ENCODE measurements around the gene PTPN1. TPM values are rescaled to one million over a fixed set of nuclear protein-coding genes. Genes with fewer than 3 reads are reported as not detected.

PTPN1 gene
- total and polyA plus RNA-seq, 4 donors, result 51.4 to 80.4 (median 64.7) TPM

DNA sequence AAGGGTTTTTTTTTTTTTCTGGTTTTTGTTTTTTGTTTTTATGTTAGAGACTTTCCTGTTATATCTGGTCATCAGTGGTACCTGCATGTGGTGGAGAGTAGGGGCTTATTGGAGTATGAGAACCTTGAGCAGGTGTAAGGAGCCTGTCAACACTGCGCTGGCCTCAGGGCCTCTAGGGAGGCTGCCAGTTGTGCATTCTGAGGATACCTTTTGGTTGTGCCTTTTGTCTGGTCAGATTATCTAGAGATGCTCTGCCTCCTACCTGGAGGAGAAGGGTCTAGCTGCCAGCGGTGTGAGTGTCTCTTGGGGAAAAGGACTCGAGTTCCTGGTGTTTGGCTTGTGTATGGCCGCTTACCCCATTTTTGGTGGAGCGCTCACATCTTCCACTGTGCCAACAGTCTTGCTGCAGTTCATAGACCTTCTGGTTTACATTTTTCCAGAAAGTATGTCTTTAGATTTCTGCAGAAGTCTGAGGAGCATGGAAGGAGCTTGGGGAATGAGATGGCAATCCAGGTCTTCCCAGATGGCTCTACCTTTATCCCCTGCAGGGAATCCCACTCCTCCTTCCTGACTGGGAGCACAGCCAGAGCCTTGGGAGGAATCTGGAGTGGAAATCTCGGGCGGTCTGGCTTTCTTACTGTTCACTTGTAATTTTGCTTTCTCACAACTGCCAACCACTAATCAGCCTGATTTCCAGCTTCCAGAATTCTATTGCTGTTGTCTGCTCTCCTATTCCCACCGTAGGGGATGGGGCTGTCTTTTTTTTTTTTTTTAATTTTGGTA, 49.9 kb downstream of the PTPN1 start:
- Histone ChIP-seq H3K4me3 (no peak overlapping the region), H3K27ac (ENCODE audit: low read depth in 1 of 2, low read length in 1 of 2) (no peak overlapping the region), H3K9ac (ENCODE audit: insufficient read depth in 1 of 2, low read length in 2 of 2) (no peak overlapping the region), H3K27me3 (ENCODE audit: control insufficient read depth in 3 of 3, insufficient read depth in 3 of 3, low read length in 2 of 3) (no peaks in the 10 kb centered on the region), H3K9me3 (ENCODE audit: control insufficient read depth in 4 of 4, insufficient read depth in 3 of 4, low read length in 3 of 4) (no peaks in the 10 kb centered on the region), H3K36me3 (ENCODE audit: control insufficient read depth in 4 of 4, insufficient read depth in 4 of 4, low read length in 4 of 4) (peaks cover 2 to 21% (median 11%) of the 10 kb centered on the region in 4 donors), H3K4me1 (ENCODE audit: control insufficient read depth in 5 of 5, insufficient read depth in 5 of 5, low read length in 5 of 5) (peaks cover 0 to 16% (median 7%) of the 10 kb centered on the region in 5 donors)
- no peak for DNase-seq
- WGBS, 2 donors, result 82 to 91% methylated on average over 8 of the region's 8 CpGs
- TF ChIP-seq, protein P1, sequence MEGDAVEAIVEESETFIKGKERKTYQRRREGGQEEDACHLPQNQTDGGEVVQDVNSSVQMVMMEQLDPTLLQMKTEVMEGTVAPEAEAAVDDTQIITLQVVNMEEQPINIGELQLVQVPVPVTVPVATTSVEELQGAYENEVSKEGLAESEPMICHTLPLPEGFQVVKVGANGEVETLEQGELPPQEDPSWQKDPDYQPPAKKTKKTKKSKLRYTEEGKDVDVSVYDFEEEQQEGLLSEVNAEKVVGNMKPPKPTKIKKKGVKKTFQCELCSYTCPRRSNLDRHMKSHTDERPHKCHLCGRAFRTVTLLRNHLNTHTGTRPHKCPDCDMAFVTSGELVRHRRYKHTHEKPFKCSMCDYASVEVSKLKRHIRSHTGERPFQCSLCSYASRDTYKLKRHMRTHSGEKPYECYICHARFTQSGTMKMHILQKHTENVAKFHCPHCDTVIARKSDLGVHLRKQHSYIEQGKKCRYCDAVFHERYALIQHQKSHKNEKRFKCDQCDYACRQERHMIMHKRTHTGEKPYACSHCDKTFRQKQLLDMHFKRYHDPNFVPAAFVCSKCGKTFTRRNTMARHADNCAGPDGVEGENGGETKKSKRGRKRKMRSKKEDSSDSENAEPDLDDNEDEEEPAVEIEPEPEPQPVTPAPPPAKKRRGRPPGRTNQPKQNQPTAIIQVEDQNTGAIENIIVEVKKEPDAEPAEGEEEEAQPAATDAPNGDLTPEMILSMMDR (IDR thresholded peaks at IDR 0.05; ENCODE audit: control extremely low read depth, extremely low read depth), result no peak
- no peak for ATAC-seq (ENCODE audit: insufficient read depth, low FRiP score)

DNA sequence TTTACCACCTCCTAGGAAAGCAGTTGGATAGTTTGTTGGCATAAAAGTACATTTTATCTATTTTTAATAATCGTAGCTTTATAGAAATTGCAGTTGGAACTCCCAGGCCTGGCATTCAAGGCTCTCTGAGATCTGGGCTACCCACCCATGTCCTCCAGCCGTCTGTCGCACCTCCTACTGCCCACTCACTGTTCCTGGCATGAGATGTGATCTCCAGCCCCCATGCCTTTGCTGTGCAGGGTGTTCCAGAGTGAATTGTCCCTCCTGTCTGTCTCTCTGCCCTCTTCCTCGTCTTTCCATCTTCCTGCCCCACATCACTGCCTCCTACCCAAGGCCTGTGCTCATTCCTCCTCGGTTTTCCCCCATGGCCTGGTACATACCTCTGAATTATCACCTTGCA, 50.7 kb downstream of the PTPN1 start:
- Histone ChIP-seq H3K9ac (ENCODE audit: insufficient read depth in 1 of 2, low read length in 2 of 2) (no peak overlapping the region), H3K4me1 (ENCODE audit: control insufficient read depth in 5 of 5, insufficient read depth in 5 of 5, low read length in 5 of 5) (peaks cover 0 to 16% (median 7%) of the 10 kb centered on the region in 5 donors), H3K27ac (ENCODE audit: low read depth in 1 of 2, low read length in 1 of 2) (peak overlapping the region in 1 of 2 donors; percentile 67), H3K9me3 (ENCODE audit: control insufficient read depth in 4 of 4, insufficient read depth in 3 of 4, low read length in 3 of 4) (no peaks in the 10 kb centered on the region), H3K27me3 (ENCODE audit: control insufficient read depth in 3 of 3, insufficient read depth in 3 of 3, low read length in 2 of 3) (no peaks in the 10 kb centered on the region), H3K4me3 (no peak overlapping the region), H3K36me3 (ENCODE audit: control insufficient read depth in 4 of 4, insufficient read depth in 4 of 4, low read length in 4 of 4) (peaks cover 2 to 25% (median 14%) of the 10 kb centered on the region in 4 donors)
- 76 to 84% methylated on average over 5 of the region's 5 CpGs for WGBS, 2 donors
- ATAC-seq (ENCODE audit: insufficient read depth, low FRiP score) (no peak), DNase-seq (no peak)
- TF ChIP-seq, protein P1 (IDR thresholded peaks at IDR 0.05; ENCODE audit: control extremely low read depth, extremely low read depth), result no peak

DNA sequence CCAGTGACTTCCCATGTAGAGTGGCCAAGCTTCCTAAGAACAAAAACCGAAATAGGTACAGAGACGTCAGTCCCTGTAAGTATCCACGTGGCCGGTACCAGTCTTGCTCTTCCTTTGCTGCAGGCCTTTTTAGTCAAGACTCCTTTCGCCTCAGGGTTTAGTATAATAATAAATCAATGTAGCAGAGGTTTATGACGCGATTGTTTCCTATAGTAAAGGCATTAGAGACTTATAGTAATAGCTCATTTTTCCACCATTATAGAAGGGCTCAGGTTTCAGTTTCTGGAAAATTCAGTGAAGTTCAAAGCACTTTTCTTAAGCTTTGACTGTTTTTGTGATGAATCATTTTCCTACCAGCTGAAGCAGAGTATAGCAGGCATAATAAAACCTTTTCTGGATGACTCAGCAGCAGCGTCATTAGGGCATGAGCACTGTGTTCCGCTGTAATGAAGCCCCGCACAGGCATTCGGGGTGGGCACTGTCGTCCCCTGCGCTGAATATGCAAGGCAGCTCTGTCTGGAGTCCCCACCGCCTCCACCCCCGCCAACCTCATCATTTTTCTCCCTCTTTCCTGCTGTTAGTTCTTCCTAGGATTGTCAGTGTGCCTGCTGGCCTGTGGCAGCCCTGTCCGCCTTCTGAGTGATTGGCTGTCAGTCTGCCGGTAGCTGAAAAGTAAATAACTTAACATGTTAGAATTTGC, 51.3 kb downstream of the PTPN1 start:
- ATAC-seq (ENCODE audit: insufficient read depth, low FRiP score), result no peak
- Histone ChIP-seq H3K4me1 (ENCODE audit: control insufficient read depth in 5 of 5, insufficient read depth in 5 of 5, low read length in 5 of 5) (peaks cover 0 to 18% (median 7%) of the 10 kb centered on the region in 5 donors), H3K9ac (ENCODE audit: insufficient read depth in 1 of 2, low read length in 2 of 2) (no peak overlapping the region), H3K4me3 (no peak overlapping the region), H3K27ac (ENCODE audit: low read depth in 1 of 2, low read length in 1 of 2) (peak overlapping the region in 1 of 2 donors; percentile 90), H3K36me3 (ENCODE audit: control insufficient read depth in 4 of 4, insufficient read depth in 4 of 4, low read length in 4 of 4) (peaks cover 2 to 25% (median 17%) of the 10 kb centered on the region in 4 donors), H3K27me3 (ENCODE audit: control insufficient read depth in 3 of 3, insufficient read depth in 3 of 3, low read length in 2 of 3) (no peaks in the 10 kb centered on the region), H3K9me3 (ENCODE audit: control insufficient read depth in 4 of 4, insufficient read depth in 3 of 4, low read length in 3 of 4) (no peaks in the 10 kb centered on the region)
- TF ChIP-seq, protein P1 (IDR thresholded peaks at IDR 0.05; ENCODE audit: control extremely low read depth, extremely low read depth), result no peak
- WGBS, 2 donors, result 70 to 84% methylated on average over 17 of the region's 17 CpGs
- DNase-seq, result no peak

Measured in lung (tissue), 12 donors.